BLaER1 (cell line): ENCODE measurements around the gene KLK12.

Experiments
- H3K27ac ChIP-seq: shearing (Covaris generic); formaldehyde crosslinking; 2 replicates; pipeline ENCODE4 v1.8.1; 2022
- H3K27me3 ChIP-seq: shearing (Covaris generic); formaldehyde crosslinking; 2 replicates; pipeline ENCODE4 v1.8.1; 2022
- H3K36me3 ChIP-seq: shearing (Covaris generic); formaldehyde crosslinking; 2 replicates; pipeline ENCODE4 v1.8.1; 2022
- H3K4me1 ChIP-seq: shearing (Covaris generic); formaldehyde crosslinking; 2 replicates; pipeline ENCODE4 v1.8.1; 2022
- H3K4me2 ChIP-seq: shearing (Covaris generic); formaldehyde crosslinking; 2 replicates; pipeline ENCODE4 v1.8.1; 2022
- H3K4me3 ChIP-seq: shearing (Covaris generic); formaldehyde crosslinking; 2 replicates; pipeline ENCODE4 v1.8.1; 2022
- H3K9ac ChIP-seq: shearing (Covaris generic); formaldehyde crosslinking; 2 replicates; pipeline ENCODE4 v1.8.1; 2022
- H3K9me3 ChIP-seq: shearing (Covaris generic); formaldehyde crosslinking; 2 replicates; pipeline ENCODE4 v1.8.1; 2022
- H4K20me1 ChIP-seq: shearing (Covaris generic); formaldehyde crosslinking; 2 replicates; pipeline ENCODE4 v1.8.1; 2022
- Cebpa-rat ChIP-seq: shearing (Covaris generic); IDR thresholded peaks from 2 replicates; pipeline ENCODE4 v1.8.1; 2022

Gene KLK12

DNA sequence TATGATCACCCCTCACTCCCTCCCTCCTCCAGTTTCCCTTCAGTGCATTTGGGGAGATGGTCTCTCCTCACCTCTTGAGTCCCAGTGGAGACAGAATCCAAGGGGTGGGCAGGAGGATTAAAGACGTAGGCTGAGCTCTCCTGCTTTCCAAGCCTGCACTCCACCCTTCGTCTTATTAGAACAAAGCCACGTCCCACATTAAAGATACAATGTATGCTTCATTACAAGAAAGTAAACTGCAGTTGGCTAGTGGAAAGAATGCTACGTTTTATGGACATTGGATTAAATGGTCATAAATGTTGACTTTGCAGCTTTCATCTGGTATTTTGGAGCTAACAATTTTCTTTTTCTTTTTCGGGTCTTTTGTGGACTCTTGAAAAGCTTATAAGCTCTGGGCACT is 6.9 kb downstream of the KLK12 start:
- no peak overlapping the region for H3K9ac ChIP-seq
- H3K9me3 ChIP-seq = no peaks in the 10 kb centered on the region
- H3K4me3 ChIP-seq = no peak overlapping the region
- H3K27ac ChIP-seq = no peak overlapping the region
- no peaks in the 10 kb centered on the region for H4K20me1 ChIP-seq
- no peak overlapping the region for H3K4me2 ChIP-seq
- no peak for TF ChIP-seq Cebpa-rat
- H3K27me3 ChIP-seq = no peaks in the 10 kb centered on the region
- no peaks in the 10 kb centered on the region for H3K36me3 ChIP-seq
- no peaks in the 10 kb centered on the region for H3K4me1 ChIP-seq

DNA sequence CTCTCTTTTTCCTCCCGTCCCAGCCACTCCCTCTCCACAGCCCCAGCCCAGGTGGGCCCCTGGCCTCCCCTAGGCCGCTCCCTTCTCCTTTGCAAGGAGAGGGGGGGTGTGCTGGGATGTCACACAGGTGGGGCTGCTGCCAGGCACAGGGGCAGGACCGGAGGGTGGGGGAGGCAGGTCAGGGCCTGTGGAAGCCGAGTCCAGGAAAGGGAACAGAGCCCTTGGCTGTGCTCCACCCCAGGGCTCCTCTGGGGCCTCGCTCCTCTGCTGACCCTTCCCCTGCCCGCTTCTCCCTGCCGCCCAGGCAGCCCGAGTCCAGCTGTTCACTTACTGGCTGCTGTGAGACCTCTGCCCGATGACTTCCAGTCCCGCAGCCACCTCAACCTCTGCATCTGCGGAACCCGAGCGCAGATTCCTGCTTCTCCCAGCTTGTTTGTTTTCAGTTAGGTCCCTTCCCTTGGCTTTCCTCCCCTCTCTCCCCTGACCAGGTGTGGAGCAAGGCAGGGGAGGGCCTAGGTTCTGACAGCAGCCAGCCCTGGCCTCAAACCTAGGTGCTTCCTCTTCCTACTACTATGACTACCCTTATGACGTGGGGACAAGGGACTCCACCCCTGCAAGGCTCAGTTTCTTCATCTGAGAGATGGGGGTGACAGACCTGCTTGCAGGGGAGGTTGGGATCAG is 7.5 kb downstream of the KLK12 start:
- Histone ChIP-seq H3K36me3 (no peaks in the 10 kb centered on the region), H3K9ac (no peak overlapping the region)

DNA sequence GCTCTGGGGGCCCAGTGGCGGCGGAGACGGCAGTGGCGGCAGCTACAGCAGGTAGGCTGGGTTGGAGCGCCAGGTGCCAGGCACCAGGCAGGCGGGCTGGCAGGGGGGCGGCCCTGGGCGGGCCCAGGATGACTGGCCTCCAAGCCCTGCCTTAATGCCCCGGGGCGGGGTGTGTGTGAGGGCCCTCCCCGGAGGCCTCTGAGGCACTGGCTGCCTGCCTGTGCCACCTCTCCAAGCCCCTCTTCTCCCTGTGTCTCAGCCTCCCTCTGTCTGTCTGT is 8.3 kb downstream of the KLK12 start, which contains the start of gene KLK11:
KLK11 (minus strand) TSS at position 63 of the 278 bp plus-strand sequence. CDS start 985 bp downstream, outside the sequence.
- Histone ChIP-seq H4K20me1 (no peaks in the 10 kb centered on the region), H3K36me3 (no peaks in the 10 kb centered on the region), H3K9ac (no peak within 1 kb of the TSS), H3K4me3 (no peak within 1 kb of the TSS), H3K27ac (no peak within 1 kb of the TSS), H3K4me2 (no peak within 1 kb of the TSS), H3K27me3 (no peaks in the 10 kb centered on the region), H3K4me1 (no peaks in the 10 kb centered on the region), H3K9me3 (no peaks in the 10 kb centered on the region)
- TF ChIP-seq Cebpa-rat = no peak

More for the DNA sequence above, 7.5 kb downstream of the KLK12 start:
- H3K4me1 ChIP-seq = no peaks in the 10 kb centered on the region
- no peaks in the 10 kb centered on the region for H4K20me1 ChIP-seq
- no peaks in the 10 kb centered on the region for H3K9me3 ChIP-seq
- no peak overlapping the region for H3K27ac ChIP-seq
- no peak overlapping the region for H3K4me2 ChIP-seq
- no peak for TF ChIP-seq Cebpa-rat
- H3K4me3 ChIP-seq = no peak overlapping the region
- no peaks in the 10 kb centered on the region for H3K27me3 ChIP-seq

DNA sequence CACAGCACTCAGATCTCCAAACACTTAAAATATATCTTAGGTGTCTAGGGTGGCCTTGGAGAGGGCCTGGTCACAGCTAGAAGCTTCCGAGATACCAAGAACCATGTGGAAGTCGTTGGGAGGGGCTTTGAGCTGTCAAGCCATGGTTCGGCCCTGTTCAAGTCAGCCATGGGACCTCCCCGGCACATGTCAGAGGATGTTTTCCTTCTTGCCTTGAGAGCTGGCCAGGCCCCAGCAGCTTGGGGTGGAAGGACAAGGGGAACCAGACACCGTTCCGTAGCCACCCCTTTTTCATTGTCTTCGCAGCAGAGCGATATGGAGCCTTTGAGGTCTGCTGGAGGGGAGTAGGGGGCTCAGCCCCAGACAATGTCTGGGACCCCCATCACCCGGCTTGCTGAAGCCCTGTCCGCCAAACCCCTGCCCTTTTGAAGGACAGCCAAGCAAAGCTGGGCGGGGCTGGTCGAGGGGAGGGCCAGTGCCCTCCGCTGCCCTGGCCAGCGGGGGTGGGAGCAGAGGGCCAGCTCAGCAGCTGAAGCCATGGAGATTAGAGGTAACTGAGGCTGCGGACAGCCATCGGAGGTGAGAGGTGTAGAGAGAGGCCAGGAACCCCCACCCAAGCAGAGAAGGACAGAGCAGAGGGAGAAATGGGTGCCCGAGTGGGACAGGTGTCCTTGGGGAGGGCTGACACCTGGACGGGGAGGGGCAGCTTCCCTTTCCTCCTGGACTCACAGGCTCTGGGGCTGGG is 8.8 kb downstream of the KLK12 start:
- H3K27ac ChIP-seq = no peak overlapping the region
- H3K36me3 ChIP-seq = no peaks in the 10 kb centered on the region
- no peak overlapping the region for H3K4me2 ChIP-seq
- no peak for TF ChIP-seq Cebpa-rat
- H4K20me1 ChIP-seq = no peaks in the 10 kb centered on the region
- H3K9ac ChIP-seq = no peak overlapping the region
- no peaks in the 10 kb centered on the region for H3K4me1 ChIP-seq
- no peaks in the 10 kb centered on the region for H3K9me3 ChIP-seq
- H3K27me3 ChIP-seq = no peaks in the 10 kb centered on the region
- H3K4me3 ChIP-seq = no peak overlapping the region

DNA sequence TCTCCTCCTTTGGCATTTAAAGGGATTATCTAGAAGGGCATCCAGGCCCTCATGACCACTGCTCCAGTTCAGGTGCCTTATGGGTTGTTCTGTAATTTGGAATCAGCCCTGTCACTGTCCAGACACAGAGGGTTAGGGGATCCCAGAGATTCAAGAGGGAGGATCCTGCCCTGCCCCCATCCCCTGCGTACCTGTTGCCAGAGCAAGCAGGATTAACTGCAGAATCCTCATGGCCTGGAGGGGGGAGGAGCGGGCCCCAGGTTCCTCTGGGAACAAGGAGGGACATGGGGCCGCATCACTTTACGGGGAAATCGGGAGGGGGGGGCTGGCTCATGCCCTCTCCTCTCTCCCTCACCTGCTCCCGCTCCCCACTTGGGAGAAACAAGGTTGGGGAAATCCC is 9.4 kb downstream of the KLK12 start:
- Histone ChIP-seq H3K36me3 (no peaks in the 10 kb centered on the region), H3K4me2 (no peak overlapping the region), H3K4me1 (no peaks in the 10 kb centered on the region), H3K4me3 (no peak overlapping the region), H3K27ac (no peak overlapping the region), H3K9me3 (no peaks in the 10 kb centered on the region), H4K20me1 (no peaks in the 10 kb centered on the region; the same call in 1 of the 2 replicates), H3K9ac (no peak overlapping the region), H3K27me3 (peaks cover 3% of the 10 kb centered on the region)
- no peak for TF ChIP-seq Cebpa-rat

DNA sequence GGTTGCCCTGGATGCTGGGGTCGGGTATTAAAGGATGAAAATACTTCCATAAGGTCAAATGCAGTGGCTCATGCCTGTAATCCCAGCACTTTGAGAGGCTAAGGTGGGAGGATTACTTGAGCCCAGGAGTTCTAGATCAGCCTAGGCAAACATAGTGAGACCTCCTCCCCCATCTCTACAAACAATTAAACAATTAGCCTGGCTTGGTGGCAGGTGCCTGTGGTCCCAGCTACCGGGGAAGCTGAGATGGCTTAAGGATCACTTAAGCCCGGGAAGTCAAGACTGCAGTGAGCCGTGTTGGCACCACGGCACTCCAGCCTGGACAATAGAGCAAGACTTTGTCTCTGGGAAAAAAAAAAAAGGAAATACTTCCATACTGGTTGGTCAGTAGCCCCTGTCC is 9.9 kb downstream of the KLK12 start:
- Histone ChIP-seq H3K27ac (no peak overlapping the region), H3K36me3 (no peaks in the 10 kb centered on the region), H3K9ac (no peak overlapping the region), H3K9me3 (no peaks in the 10 kb centered on the region), H4K20me1 (no peaks in the 10 kb centered on the region; the same call in 1 of the 2 replicates), H3K4me2 (no peak overlapping the region), H3K4me3 (no peak overlapping the region), H3K27me3 (peaks cover 7% of the 10 kb centered on the region), H3K4me1 (no peaks in the 10 kb centered on the region; the same call in 1 of the 2 replicates)
- no peak for TF ChIP-seq Cebpa-rat

DNA sequence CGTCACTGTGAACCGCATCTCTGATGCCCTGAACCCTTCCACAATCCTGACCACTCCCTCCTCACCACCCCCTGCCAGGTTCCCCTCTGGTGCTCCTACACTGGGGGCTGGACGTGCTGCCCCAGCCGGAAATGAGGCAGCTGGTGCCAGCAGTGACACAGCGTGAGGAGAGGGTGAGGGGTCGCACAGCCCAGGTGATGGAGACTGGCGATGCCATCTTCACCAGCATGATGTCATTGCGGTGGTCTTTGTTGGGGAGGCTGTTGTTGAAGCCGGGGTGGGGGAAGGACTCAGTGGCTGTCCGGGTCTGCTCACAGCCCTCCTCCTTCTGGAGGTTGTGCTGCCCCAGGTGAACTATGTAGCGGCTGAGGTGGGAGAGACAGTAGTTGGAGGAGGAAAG is 10.9 kb downstream of the KLK12 start:
- Histone ChIP-seq H3K27me3 (peaks cover 17% of the 10 kb centered on the region), H4K20me1 (no peaks in the 10 kb centered on the region; the same call in 1 of the 2 replicates), H3K4me3 (no peak overlapping the region), H3K36me3 (no peaks in the 10 kb centered on the region), H3K27ac (no peak overlapping the region), H3K4me2 (no peak overlapping the region), H3K9me3 (no peaks in the 10 kb centered on the region), H3K4me1 (peaks cover 6% of the 10 kb centered on the region; the same call in 1 of the 2 replicates), H3K9ac (no peak overlapping the region)
- TF ChIP-seq Cebpa-rat = no peak

DNA sequence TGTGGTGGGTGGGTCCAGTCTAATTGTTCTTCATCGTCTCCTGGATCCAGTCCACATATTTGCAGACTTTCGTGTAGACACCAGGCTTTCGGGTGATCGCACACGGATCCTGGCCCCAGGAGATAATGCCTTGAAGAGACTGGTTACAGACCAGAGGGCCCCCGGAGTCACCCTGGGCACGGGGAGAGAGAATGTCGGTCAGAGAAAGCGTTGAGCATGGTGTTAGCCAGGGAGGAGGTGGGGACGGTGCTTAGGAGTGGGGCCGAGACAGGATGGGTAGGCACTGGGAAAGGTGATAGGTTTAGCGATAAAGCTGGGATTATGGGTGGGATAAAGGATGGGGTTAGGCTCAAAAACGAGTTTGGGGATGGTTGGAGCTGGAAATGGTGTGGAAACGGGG is 12.3 kb downstream of the KLK12 start:
- Histone ChIP-seq H3K4me2 (no peak overlapping the region), H3K9me3 (no peaks in the 10 kb centered on the region), H3K36me3 (no peaks in the 10 kb centered on the region), H3K9ac (no peak overlapping the region), H3K4me1 (peaks cover 15% of the 10 kb centered on the region; the same call in 1 of the 2 replicates), H3K27me3 (peaks cover 31% of the 10 kb centered on the region), H4K20me1 (no peaks in the 10 kb centered on the region; the same call in 1 of the 2 replicates), H3K27ac (no peak overlapping the region), H3K4me3 (no peak overlapping the region)
- no peak for TF ChIP-seq Cebpa-rat

DNA sequence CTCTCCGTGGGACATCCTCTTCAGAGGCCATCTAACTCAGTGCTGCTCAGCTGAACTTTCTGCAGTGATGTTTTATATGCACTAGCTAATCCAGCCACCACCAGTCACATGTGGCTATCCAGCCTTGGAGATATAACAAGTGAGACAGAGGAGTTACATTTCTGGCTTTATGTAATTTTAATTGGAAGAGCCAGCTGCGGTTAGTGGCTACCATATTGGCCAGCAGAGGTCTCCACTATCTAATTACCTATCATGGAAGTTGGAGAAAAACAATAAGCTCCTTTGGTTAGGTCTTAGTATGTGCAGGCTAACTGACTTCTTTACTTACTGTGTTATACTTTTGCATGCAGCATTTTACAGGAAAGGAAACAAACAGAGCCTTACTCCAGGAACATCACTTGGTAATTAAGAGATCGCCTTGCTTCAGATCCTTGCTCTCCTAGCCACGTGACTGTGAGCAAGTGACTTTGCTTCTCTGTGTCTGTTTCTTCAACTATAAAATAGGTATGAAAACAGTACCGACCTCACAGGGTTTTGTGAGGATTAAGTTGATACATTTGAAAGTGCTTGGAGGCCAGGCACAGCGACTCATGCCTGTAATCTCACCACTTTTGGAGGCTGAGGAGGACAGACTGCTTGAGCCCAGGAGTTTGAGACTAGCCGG is 13.7 kb downstream of the KLK12 start:
- no peaks in the 10 kb centered on the region for H3K36me3 ChIP-seq
- H3K27me3 ChIP-seq = peaks cover 42% of the 10 kb centered on the region
- H3K4me2 ChIP-seq = no peak overlapping the region
- H3K9ac ChIP-seq = no peak overlapping the region
- H3K9me3 ChIP-seq = no peaks in the 10 kb centered on the region
- H4K20me1 ChIP-seq = no peaks in the 10 kb centered on the region; the same call in 1 of the 2 replicates
- H3K27ac ChIP-seq = no peak overlapping the region
- no peak overlapping the region for H3K4me3 ChIP-seq
- TF ChIP-seq Cebpa-rat = no peak
- peaks cover 15% of the 10 kb centered on the region; the same call in 1 of the 2 replicates for H3K4me1 ChIP-seq

DNA sequence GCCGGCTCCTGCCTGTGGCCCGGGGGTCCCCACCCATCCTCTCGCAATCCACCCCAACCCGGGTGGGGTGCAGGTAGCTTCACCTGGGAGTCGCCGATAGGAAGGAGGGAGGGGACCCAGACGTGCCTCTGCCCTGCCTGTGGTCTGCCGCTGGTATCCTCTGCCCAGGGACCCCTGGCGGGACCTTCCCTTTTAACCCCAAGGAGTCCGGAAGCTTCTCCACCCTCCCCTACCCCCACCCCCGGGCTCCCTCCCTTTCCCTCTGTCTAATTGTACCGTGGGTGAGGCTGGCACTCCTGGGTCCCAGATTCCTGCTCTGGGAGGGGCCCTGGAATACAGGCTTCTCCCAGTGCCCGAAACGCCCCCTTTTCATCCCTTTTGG is 15.3 kb downstream of the KLK12 start, which contains the start of gene KLK10:
KLK10 (minus strand) TSS at position 166 of the 382 bp plus-strand sequence. CDS start 579 bp downstream, outside the sequence.
- Histone ChIP-seq H3K4me1 (peaks cover 15% of the 10 kb centered on the region; the same call in 1 of the 2 replicates), H3K27ac (no peak within 1 kb of the TSS), H4K20me1 (no peaks in the 10 kb centered on the region; the same call in 1 of the 2 replicates), H3K4me3 (peak within 1 kb of the TSS; percentile 41), H3K9ac (no peak within 1 kb of the TSS), H3K27me3 (peaks cover 42% of the 10 kb centered on the region), H3K9me3 (no peaks in the 10 kb centered on the region), H3K36me3 (no peaks in the 10 kb centered on the region), H3K4me2 (peak within 1 kb of the TSS; percentile 64)
- no peak for TF ChIP-seq Cebpa-rat
